Activated T-cell treated with anti-CD3 and anti-CD28 coated beads, Interleukin-2, amount 50 U/mL, for 72 hours (primary cell): ENCODE results near the gene TTC7B. TPM values are rescaled to one million over a fixed set of nuclear protein-coding genes. Genes with fewer than 3 reads are reported as not detected.

ENCODE experiments used
- ATAC-seq, 2 donors: fragments of 150-1000 bp; cut with Tn5 transposase; replicated peaks in 1 of 2; 2 replicates each; pipeline ENCODE4 v1.10.0; 2021; ENCODE audit warnings: moderate library complexity in 2 of 2, mild to moderate bottlenecking in 1 of 2
- DNase-seq, 2 donors: peaks; one replicate each; pipeline ENCODE4 v3.0.0; 2021 to 2022; ENCODE audit warnings: mixed read lengths in 1 of 2
- H3K27ac Mint-ChIP-seq: one replicate; pipeline ENCODE4 v1.8.0; 2022; ENCODE audit warnings: mild to moderate bottlenecking, moderate library complexity, mixed read lengths
- H3K27me3 Mint-ChIP-seq: one replicate; pipeline ENCODE4 v1.8.0; 2022; ENCODE audit warnings: low read depth, mixed read lengths
- H3K36me3 Mint-ChIP-seq, 2 donors: one replicate each; pipeline ENCODE4 v1.8.0; 2022; ENCODE audit warnings: mixed read lengths in 2 of 2, mild to moderate bottlenecking in 1 of 2; ENCODE audit not compliant: insufficient read depth in 2 of 2
- H3K4me1 Mint-ChIP-seq: one replicate; pipeline ENCODE4 v1.8.0; 2022; ENCODE audit warnings: low read depth, mixed read lengths
- H3K4me3 Mint-ChIP-seq, 2 donors: one replicate each; pipeline ENCODE4 v1.8.0; 2022; ENCODE audit warnings: mild to moderate bottlenecking in 2 of 2, mixed read lengths in 2 of 2, moderate library complexity in 2 of 2
- H3K9me3 Mint-ChIP-seq, 2 donors: one replicate each; pipeline ENCODE4 v1.8.0; 2022; ENCODE audit warnings: mixed read lengths in 2 of 2
- total RNA-seq, 2 donors: library from RNA; stranded (reverse); gene quantifications; one replicate each; pipeline ENCODE4 v1.2.3, GENCODE V29; 2022

Gene TTC7B
- total RNA-seq, 2 donors from 2014 or later = 9.2 to 10.7 TPM

DNA sequence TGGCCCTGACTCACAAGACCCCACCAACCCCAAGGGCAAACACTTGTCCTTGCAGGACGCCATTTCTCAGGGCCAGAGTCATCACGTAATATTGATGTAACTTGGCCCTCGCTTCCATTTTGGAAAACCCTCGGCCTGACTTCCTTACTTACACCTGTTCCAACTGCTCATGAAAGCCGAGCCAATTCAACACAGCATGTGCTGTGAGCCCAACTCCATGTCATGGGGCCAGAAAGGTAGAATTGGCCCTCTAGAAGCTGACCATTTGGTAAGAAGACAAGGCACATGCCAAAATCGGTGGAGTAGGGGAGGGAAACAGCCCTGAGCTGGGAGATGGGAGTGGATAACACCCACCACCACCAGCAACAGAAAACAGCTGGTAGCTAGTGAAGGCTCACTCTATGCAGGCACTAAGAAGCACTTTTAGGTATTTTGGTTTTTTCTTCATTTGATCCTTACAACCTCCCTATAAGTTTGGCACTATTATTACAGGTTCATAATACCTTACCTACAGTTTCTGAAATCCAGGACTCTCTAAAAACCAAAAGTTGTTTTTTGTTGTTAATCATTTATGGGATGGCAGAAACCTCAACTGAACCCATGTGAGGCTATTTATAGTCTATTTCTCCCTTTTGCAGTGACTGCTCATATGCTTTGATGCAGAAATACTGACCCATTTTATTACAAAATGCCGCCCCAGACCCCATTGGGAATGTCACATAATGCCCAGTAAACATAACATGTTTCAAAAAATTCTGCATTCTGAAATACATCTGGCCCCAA is 6.5 kb downstream of the TTC7B start:
- H3K9me3 Mint-ChIP-seq = no peaks in the 10 kb centered on the region
- H3K4me3 Mint-ChIP-seq = no peak overlapping the region
- H3K27me3 Mint-ChIP-seq = peaks cover under 1% of the 10 kb centered on the region
- H3K4me1 Mint-ChIP-seq = no peaks in the 10 kb centered on the region
- no peak overlapping the region for H3K27ac Mint-ChIP-seq
- ATAC-seq = no peak
- DNase-seq = no peak
- H3K36me3 Mint-ChIP-seq = no peaks in the 10 kb centered on the region

DNA sequence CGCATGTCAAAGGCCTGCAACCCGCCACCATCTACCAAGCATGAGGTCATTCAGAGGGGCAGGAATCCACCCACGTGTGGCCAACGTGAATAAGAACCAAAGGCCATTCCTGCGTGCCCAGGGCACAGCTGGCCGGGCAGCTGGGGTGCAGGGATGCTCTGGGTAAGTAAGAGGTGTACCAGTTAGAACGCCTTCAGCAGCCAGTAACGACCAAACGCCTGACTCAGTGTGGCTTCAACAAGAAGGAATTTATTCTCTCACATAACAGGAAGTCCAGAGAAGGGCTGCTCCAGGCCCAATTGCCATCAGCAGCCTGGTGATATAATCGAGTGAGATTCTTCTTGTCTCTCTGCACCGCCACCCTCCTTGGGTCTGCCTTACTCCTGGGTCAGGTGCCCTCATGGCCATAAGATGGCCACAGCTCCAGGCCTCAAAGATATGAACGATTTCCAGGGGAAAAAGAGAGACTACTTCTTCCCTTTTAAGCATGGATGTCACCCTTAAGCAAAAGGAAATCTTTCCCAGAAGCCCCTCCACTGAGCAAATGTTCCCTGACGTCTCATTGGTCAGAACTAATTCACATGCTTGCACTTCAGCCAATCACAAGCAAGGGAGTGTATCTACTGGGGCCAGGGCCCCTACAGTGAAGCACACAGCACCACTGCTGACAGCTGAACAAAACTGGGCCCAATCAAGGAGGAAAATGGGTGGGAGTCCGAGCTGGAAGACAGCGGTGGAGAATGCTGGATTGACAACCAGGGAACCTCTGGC is 7.3 kb downstream of the TTC7B start:
- H3K9me3 Mint-ChIP-seq = no peaks in the 10 kb centered on the region
- no peaks in the 10 kb centered on the region for H3K4me1 Mint-ChIP-seq
- no peaks in the 10 kb centered on the region for H3K27me3 Mint-ChIP-seq
- DNase-seq = no peak
- H3K36me3 Mint-ChIP-seq = no peaks in the 10 kb centered on the region
- H3K27ac Mint-ChIP-seq = no peak overlapping the region
- H3K4me3 Mint-ChIP-seq = no peak overlapping the region
- no peak for ATAC-seq

DNA sequence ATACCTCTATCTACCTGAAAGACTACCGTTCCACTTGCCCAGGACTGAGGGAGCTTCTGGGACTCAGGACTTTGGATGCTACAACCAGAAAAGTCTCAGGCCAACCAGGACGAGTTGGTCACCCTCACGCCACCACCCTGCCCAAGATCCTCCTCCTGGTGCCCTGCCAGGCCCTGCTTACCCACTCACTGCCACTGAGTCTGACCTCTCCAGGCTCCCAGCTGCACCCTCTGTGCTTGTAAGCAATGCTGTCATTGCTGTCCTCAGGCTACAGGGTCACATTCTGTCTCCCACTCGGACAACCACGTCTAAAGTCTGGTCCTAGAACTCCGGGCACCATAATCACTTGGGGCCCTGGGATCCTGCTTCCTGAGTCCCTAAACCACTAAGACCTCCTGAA is 9.2 kb downstream of the TTC7B start:
- no peaks in the 10 kb centered on the region for H3K27me3 Mint-ChIP-seq
- H3K4me3 Mint-ChIP-seq = no peak overlapping the region
- H3K9me3 Mint-ChIP-seq = no peaks in the 10 kb centered on the region
- H3K36me3 Mint-ChIP-seq = no peaks in the 10 kb centered on the region
- DNase-seq (no peak), ATAC-seq (no peak)
- H3K4me1 Mint-ChIP-seq = no peaks in the 10 kb centered on the region
- no peak overlapping the region for H3K27ac Mint-ChIP-seq

DNA sequence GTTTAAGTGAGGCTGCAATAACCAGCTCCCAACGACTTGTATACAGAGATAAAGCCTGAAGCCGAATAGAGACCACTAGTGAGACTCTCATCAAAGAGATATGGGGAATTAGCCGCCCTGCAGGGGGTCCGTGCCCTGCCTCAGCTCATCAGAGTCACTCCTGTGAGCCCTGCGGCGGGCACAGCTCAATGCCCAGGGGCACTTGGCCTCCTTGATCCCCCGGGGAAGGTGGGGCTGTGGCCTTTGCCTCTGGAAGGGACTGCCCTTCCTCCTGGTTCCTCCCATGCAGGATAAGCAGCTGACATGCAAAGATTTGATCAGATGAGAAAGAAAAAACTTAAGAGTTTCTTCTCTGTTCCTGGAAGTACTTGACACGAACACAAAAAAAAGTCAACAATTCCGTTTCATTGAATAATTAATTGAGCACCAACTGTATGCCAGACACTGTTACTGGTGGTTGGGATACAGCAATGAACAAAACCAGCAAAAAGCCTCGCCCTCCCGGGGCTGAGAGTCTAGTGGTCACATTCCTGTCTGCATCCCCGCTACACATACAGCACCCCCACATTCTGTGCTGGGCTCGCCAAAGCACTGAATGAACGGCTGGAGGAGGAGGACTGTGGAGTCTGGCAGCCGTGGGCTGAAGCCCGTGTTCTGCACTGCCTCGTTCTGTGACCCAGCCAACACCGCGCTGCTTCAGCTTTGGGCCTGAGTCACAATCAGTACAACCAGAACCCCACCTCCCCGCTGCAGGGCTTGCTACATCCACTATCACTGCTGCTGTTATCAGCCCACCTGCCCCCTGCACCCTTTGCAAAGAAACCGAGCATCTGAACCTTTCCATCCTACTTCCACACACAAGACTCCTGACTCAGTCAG is 10.3 kb downstream of the TTC7B start:
- Mint-ChIP-seq H3K9me3 (peaks cover 0 to 2% of the 10 kb centered on the region in 2 donors), H3K27me3 (no peaks in the 10 kb centered on the region), H3K27ac (no peak overlapping the region), H3K4me1 (peaks cover 8% of the 10 kb centered on the region), H3K4me3 (no peak overlapping the region), H3K36me3 (no peaks in the 10 kb centered on the region)
- DNase-seq (no peak), ATAC-seq (no peak)

DNA sequence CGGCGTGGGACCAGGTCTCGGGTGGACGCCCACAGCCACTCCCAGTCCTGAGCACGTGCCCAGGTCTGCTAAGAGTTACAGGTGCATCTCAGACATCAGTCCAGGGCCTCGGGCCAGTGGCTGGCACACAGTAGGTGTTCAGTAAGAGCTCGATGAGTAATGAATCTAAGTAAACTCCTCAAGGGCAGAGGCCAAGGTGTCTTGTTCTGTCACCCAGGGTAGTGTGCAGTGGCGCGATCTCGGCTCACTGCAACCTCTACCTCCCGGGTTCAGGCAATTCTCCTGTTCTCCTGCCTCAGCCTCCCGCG is 11.2 kb downstream of the TTC7B start:
- H3K4me3 Mint-ChIP-seq = no peak overlapping the region
- H3K36me3 Mint-ChIP-seq = no peaks in the 10 kb centered on the region
- H3K27ac Mint-ChIP-seq = no peak overlapping the region
- ATAC-seq (no peak), DNase-seq (no peak)
- H3K4me1 Mint-ChIP-seq = peaks cover 8% of the 10 kb centered on the region
- H3K9me3 Mint-ChIP-seq = peaks cover 0 to 2% of the 10 kb centered on the region in 2 donors
- H3K27me3 Mint-ChIP-seq = no peaks in the 10 kb centered on the region

DNA sequence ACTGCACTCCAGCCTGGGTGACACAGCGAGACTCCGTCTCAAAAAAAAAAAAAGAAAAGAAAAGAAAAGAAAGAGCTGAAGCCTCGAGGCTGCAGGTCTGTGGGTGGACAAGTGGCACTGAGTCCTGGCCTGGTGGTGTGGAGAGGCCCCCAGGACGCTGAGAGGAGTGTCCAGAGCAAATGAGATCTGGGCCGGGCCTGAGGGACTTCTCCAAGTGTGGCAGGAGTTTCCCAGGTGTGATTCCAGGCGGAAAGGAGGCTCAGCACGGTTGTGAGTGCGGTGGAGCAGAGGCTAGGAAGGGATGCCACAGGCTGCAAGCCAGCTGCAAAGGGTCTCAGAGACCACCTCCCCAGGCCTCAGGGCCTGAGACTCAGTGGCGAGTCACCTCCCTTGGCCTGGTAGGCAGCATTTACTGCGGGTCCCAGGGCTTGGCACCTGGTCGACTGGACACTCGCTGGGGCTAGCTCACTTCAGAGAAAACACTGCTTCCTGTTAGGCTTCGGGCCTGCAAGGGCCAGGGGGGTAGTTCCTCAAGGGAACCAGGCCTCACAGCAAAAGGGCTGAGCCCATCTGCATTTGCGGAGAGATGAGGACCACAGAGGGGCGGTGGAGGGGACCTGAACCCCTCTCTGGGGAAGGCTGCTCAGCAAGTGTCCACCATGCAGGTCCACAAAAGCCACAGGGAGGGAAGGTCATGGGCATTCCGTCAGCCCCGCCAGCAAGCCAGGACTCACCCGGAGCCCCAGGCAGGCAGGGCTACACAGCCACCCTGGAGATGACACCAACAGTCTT is 11.7 kb downstream of the TTC7B start:
- peaks cover 0 to 2% of the 10 kb centered on the region in 2 donors for H3K9me3 Mint-ChIP-seq
- H3K4me1 Mint-ChIP-seq = peaks cover 8% of the 10 kb centered on the region
- H3K27ac Mint-ChIP-seq = no peak overlapping the region
- H3K27me3 Mint-ChIP-seq = no peaks in the 10 kb centered on the region
- DNase-seq (no peak), ATAC-seq (no peak)
- H3K36me3 Mint-ChIP-seq = no peaks in the 10 kb centered on the region
- no peak overlapping the region for H3K4me3 Mint-ChIP-seq

DNA sequence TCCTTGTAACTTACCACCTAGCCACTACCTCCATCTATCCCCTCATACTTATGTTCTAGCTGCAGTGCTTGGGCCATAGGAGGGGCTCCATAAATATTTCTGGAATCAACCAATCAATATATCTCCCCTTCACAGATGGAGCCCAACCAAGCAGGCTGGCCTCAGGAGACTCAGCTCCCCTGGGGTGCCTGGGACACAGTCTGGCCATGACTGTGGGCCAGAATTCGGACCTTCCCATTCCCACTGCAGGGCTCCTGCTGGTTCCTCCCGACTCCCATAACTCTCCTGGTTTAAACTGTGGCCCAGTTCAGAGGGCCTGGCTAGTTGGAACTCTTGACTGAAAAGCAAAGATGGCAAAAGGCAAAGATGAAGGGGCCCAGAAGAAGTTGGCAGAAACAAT is 13.0 kb downstream of the TTC7B start:
- Mint-ChIP-seq H3K27ac (no peak overlapping the region), H3K4me1 (peaks cover 8% of the 10 kb centered on the region), H3K27me3 (no peaks in the 10 kb centered on the region), H3K9me3 (peaks cover 0 to 2% of the 10 kb centered on the region in 2 donors), H3K4me3 (no peak overlapping the region), H3K36me3 (no peaks in the 10 kb centered on the region)
- ATAC-seq (no peak), DNase-seq (no peak)

DNA sequence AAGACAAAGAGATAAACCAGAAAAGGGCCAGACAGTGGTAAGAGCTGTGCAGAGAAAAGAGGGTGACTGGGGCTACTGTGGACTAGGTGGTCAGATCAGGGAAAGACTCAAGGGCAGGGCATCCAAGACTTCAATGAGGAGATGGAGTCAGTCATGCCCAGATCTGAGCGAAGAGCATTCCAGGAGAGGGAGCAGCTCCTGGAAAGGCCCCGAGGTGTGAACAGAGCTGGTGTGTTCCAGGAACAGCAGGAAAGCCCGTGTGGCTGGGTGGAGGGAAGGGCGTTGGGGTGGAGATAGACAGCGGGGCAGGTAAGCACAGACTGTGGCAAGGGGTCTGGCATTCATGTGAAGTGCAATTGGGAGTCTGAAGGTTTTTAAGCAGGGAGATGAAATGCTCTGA is 16.8 kb downstream of the TTC7B start:
- Mint-ChIP-seq H3K4me1 (peaks cover 8% of the 10 kb centered on the region), H3K9me3 (peaks cover 0 to 2% of the 10 kb centered on the region in 2 donors)
- no peak for DNase-seq

DNA sequence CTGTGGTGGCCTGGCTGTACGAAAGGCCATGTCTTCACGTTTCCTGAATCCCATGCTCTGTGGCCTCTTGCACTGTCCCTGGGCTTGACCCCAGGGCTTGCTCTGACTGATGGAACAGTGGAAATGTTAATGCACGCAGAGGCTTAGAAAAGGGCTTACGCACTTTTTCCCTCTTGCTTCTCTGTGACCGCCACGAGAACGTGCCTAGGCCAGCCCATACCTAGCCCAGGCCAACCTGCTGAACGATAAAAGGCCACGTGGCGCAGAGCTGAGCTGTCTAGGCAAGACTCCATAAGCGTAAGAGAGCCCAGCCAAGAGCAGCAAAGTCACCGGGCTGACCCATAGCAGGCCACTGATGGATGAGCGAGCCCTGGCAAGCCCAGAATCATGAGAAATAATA is 18.3 kb downstream of the TTC7B start:
- DNase-seq = no peak
- Mint-ChIP-seq H3K27me3 (no peaks in the 10 kb centered on the region), H3K27ac (no peak overlapping the region), H3K4me1 (peaks cover 8% of the 10 kb centered on the region), H3K36me3 (no peaks in the 10 kb centered on the region), H3K9me3 (peaks cover 0 to 2% of the 10 kb centered on the region in 2 donors), H3K4me3 (no peak overlapping the region)
- no peak for ATAC-seq

More for the DNA sequence above, 16.8 kb downstream of the TTC7B start:
- Mint-ChIP-seq H3K36me3 (no peaks in the 10 kb centered on the region), H3K27me3 (no peaks in the 10 kb centered on the region), H3K4me3 (no peak overlapping the region), H3K27ac (no peak overlapping the region)
- no peak for ATAC-seq

DNA sequence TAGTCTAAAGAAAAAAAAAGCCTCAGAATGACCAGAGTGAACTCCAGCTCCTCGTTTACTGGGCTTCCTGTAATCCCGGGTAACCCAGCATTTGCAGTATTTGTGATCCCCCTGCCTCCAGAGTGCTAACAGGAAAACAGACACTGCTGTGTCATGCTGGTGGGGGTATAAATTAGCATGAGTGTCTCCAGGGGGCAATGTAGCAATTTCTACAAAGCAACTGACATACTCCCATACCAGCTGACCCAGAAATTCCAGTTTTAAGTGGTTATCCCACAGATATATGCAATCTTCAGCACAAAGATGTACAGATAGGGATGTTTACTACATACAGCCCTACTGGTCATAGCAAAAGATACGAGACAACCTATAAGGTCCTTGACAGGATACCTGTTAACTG is 18.8 kb downstream of the TTC7B start:
- H3K27ac Mint-ChIP-seq = no peak overlapping the region
- no peak for DNase-seq
- no peak overlapping the region for H3K4me3 Mint-ChIP-seq
- no peak for ATAC-seq
- H3K4me1 Mint-ChIP-seq = peaks cover 8% of the 10 kb centered on the region
- H3K27me3 Mint-ChIP-seq = no peaks in the 10 kb centered on the region
- H3K36me3 Mint-ChIP-seq = no peaks in the 10 kb centered on the region
- peaks cover 0 to 2% of the 10 kb centered on the region in 2 donors for H3K9me3 Mint-ChIP-seq

DNA sequence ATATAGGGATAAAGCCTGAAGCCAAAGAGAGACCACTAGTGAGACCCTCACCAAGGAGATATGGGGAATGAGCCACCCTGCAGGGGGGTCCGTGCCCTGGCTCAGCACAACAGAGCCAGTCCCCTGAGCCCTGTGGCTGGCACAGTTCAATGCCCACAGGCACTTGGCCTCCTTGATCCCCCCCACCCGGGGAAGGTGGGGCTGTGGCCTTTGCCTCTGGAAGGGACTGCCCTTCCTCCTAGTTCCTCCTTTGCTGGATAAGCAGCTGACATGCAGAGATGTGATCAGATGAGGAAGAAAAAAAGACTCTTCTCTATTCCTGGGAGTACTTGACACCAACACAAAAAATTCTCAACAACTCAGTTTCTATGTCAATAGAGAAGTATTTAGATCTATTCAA is 19.9 kb downstream of the TTC7B start:
- ATAC-seq = no peak
- H3K27me3 Mint-ChIP-seq = no peaks in the 10 kb centered on the region
- H3K27ac Mint-ChIP-seq = no peak overlapping the region
- peaks cover 3% of the 10 kb centered on the region for H3K4me1 Mint-ChIP-seq
- no peak for DNase-seq
- H3K9me3 Mint-ChIP-seq = peaks cover 0 to 2% of the 10 kb centered on the region in 2 donors
- no peak overlapping the region for H3K4me3 Mint-ChIP-seq
- H3K36me3 Mint-ChIP-seq = no peaks in the 10 kb centered on the region

DNA sequence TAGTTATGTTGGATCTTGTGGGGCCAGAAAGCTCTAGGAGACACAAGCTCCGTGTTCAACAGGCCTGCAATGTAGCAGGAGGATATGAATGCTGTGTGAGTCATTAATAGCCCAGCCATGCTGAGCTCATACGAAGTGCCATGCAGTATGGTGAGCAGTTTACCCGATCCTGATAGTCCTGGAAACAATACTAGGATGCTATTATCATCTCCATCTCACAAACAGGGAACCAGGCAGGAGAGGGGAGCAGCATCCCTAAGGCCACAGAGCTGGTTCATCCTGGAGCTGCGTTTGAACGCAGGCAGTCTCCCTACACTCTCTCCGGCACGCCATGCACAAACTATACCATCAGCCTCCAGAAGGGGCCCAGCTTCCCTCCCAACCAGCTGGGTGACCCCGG is 20.5 kb downstream of the TTC7B start:
- Mint-ChIP-seq H3K9me3 (no peaks in the 10 kb centered on the region), H3K36me3 (no peaks in the 10 kb centered on the region), H3K4me3 (no peak overlapping the region), H3K4me1 (no peaks in the 10 kb centered on the region), H3K27ac (no peak overlapping the region), H3K27me3 (no peaks in the 10 kb centered on the region)
- DNase-seq (no peak), ATAC-seq (no peak)
